GM20000 (cell line): ENCODE measurements around the gene KRT15.
A peak's percentile ranks its signal among the peaks of the same experiment; 100 is the strongest.

ENCODE experiments used
- DNase-seq: peaks from one replicate; pipeline ENCODE4 v3.0.0; 2012; ENCODE audit warnings: low spot score
- TF ChIP-seq, protein P1 (sequence below): IDR thresholded peaks from 2 replicates; pipeline ENCODE4 v1.5.1; 2012; ENCODE audit warnings: mild to moderate bottlenecking, control low read depth; ENCODE audit errors: extremely low read depth, missing control alignments

KRT15 gene

DNA sequence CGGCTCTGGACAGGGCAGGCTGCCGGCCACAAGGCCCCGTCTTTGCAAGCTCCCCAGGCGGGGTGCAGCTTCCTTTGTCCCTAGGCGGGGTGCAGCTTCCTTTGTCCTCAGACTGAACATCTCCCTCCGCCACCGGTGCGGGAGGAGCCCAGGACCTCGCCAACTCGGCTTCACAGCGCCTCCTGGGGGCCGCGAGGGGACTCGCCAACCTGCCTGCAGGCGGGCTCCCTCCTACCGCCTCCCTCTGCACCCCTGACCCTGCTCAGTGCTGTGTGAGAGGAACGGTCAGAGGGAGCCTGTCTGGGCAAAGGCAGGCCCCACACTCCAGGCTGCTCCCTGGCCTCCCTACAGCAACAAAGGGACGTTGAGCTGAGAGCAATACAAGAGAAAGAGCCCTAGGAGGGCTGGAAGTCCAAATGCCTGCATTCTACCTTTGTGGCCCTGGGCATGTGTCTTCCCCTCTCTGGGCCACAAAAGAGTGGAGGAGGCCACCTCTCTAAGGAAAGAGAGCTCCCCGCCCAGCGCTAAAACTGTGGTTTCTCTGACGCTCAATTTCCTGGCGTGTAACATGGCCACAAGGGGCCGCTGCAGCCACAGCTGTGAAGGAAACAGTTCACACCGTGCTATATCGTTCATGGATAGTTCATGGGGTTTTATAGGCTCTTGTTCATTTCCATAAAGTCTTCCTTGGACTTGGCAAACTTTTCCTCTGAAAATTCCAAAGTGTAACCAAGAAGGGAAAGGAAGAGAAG lies 30.3 kb upstream of the KRT15 start:
- TF ChIP-seq, protein P1, sequence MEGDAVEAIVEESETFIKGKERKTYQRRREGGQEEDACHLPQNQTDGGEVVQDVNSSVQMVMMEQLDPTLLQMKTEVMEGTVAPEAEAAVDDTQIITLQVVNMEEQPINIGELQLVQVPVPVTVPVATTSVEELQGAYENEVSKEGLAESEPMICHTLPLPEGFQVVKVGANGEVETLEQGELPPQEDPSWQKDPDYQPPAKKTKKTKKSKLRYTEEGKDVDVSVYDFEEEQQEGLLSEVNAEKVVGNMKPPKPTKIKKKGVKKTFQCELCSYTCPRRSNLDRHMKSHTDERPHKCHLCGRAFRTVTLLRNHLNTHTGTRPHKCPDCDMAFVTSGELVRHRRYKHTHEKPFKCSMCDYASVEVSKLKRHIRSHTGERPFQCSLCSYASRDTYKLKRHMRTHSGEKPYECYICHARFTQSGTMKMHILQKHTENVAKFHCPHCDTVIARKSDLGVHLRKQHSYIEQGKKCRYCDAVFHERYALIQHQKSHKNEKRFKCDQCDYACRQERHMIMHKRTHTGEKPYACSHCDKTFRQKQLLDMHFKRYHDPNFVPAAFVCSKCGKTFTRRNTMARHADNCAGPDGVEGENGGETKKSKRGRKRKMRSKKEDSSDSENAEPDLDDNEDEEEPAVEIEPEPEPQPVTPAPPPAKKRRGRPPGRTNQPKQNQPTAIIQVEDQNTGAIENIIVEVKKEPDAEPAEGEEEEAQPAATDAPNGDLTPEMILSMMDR = peak; percentile 89
- DNase-seq = peak; percentile 81

DNA sequence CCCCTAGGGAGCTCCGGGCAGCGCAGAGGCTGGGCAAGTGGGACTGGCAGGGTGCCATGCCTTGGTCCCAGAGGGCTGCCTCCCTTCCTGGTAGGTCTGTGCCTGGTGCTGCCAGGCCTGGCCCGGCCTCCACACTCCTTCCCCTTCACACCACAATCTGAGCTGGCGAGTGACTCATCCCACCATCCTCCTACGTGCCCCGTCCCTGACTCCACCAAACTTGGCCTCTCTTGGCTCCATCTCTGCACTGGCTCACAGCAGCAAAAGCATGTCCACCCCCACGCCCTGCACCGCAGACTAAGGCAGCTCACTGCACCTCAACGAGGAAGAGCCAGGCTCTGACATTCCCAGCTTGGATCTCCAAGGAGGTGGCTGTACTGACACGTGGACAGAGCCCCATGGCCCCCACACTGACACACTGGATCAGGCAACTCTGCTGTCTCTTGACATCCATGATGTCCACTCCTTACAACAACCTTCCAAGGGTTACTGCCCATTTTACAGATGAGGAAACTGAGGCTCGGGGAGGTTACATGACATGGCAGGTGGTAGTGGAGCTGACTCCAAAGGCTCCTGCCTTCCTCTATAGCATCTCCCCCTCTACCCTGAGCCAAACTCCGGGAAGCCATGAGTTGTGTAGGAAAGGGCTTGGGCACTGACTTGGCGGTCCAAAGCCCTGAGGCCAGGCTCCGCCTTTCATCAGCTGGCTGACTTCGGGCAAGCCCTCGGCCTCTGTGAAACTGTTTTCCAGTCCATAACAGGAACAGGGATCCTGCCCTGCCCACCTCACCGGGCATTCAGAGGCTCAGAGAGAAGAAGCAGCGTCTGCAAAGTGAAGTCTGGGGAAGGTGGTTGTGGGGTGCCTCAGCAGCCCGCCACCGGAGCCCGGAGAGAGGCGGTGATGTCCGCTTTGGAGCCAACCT lies 29.5 kb upstream of the KRT15 start:
- no peak for DNase-seq
- TF ChIP-seq, protein P1 = no peak

DNA sequence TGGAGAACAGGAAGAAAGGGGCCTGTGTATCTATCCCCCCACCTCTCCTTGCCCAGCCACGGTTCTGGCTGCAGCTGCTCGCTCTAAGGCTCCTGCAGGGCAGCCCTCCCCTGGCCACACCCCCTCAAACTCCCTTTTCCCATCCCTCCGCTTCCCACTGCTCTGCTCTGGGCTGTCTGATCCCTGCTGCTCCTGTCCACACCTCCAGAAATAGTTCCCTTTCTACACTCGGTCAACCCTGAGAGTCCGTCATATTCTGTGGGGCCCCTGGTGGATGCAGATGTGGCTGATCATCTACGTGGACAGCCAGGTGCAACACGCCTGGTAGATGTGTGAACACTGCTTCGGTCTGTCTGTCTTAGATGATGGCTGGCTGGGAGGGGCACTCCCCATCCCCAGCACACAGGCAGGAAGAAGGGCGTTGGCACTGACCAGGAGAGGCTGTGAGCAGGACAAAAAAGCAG lies 28.7 kb upstream of the KRT15 start:
- no peak for DNase-seq
- TF ChIP-seq, protein P1 = no peak

DNA sequence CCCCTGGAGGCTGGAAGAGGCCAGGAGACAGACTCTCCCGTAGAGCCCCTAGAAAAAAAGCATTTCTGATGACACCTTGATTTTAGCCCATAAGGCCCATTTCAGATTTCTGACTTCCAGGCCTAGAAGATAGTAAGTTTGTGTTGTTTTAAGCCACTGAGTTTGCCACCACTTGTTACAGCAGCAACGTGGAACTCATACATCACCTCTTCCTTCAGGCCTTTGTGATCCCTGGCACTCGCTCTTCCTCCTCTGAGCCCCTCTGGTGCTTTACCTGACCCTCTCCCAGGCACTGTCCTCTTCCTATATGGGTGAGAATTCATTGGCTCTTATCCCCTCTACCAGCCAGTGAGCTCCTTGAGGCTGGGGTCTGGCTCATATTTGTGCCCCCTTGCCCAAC lies 28.1 kb upstream of the KRT15 start:
- TF ChIP-seq, protein P1 = no peak
- DNase-seq = no peak

DNA sequence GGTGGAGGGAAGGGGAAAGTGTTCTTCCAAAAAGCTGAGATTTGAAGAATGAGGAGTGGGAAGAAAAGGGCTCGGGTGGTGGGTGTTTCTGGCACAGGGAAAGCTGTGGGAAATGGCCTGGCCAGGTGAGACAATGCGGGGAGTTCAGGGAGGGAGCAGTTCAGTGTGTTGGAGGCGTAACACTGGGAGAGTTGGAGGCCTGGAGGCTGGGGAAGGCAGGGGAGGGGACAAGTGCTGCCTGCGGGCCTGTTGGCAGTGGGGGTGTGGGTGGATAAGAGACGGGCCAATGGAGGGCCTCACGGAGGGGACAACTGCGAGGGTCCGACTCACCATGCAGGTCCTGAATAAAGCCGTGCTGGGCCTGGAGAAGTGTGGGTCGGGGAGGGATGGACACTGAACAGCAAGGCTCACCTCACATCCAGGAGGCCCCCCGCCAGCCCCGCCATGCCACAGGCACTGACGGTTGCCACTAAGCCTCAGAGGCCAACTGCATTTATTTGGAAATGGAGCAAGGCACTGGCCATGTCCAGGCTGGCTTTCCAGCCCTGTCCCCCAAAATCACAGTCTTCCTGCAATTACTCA lies 27.2 kb upstream of the KRT15 start:
- no peak for DNase-seq
- TF ChIP-seq, protein P1 = no peak

DNA sequence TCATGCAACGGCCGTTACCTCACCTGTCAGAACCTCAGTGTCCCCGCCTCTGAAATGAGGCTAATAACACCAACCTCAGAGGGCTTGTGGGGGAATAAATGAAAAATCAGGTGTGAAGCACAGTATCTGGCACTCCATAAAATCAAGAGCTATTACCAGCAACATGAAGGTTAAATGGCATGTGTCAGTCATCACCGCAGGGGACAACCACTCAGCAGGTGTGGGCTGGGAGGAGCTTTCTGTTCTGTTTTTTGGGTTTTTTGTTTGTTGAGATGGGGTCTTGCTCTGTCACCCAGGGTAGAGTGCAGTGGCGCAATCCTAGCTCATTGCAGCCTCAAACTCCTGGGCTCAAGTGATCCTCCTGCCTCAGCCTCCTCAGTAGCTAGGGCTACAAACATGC lies 26.2 kb upstream of the KRT15 start:
- TF ChIP-seq, protein P1 = no peak
- DNase-seq = no peak
